GM12873 (cell line): ENCODE measurements around the gene TCFL5.
A peak's percentile ranks its signal among the peaks of the same experiment; 100 is the strongest.

Experiments used
- CTCF ChIP-seq: IDR thresholded peaks from 2 replicates; pipeline ENCODE4 v1.5.1; 2012; ENCODE audit warnings: low read depth, mild to moderate bottlenecking, moderate library complexity, low read length, control low read depth; ENCODE audit not compliant: insufficient read depth; ENCODE audit errors: missing control alignments

Gene TCFL5

GRCh38 chr20:62876902-62877816 is 15.5 kb upstream of the TCFL5 start:
- TF ChIP-seq CTCF, result no peak

- TF ChIP-seq CTCF, result no peak
Measured at GRCh38 chr20:62876501-62876901, 14.9 kb upstream of the TCFL5 start.

- no peak for TF ChIP-seq CTCF
Measured at GRCh38 chr20:62875419-62876361, 14.1 kb upstream of the TCFL5 start.

GRCh38 chr20:62874964-62875344 is 13.3 kb upstream of the TCFL5 start:
- TF ChIP-seq CTCF, result no peak

- TF ChIP-seq CTCF, result peak; percentile 46
Measured at GRCh38 chr20:62873681-62874031, 12.0 kb upstream of the TCFL5 start.

GRCh38 chr20:62873280-62873679 is 11.7 kb upstream of the TCFL5 start:
- no peak for TF ChIP-seq CTCF

GRCh38 chr20:62872862-62873261 is 11.2 kb upstream of the TCFL5 start:
- no peak for TF ChIP-seq CTCF
